Measurements from ENCODE around the gene FBXW8.

- TF ChIP-seq CTCF (IDR thresholded peaks at IDR 0.05) = no peak
- no peak for TF ChIP-seq PRDM15 (CRISPR knock-in tag; IDR thresholded peaks at IDR 0.05)
- TF ChIP-seq ZNF138 (CRISPR knock-in tag; conservative IDR thresholded peaks at IDR 0.05) = no peak
Measured at GRCh38 chr12:116996093-116996492, 85.3 kb downstream of the FBXW8 start.

All from WTC11 (cell line).